Renal cortical epithelial cell (primary cell): Measurements from ENCODE around the gene FILIP1. TPM values are rescaled to one million over a fixed set of nuclear protein-coding genes. Genes with fewer than 3 reads are reported as not detected.

Experiments used
- DNase-seq: peaks from one replicate; pipeline ENCODE4 v3.0.0-alpha.2; 2011; ENCODE audit warnings: low read depth
- total RNA-seq: library from RNA; depleted of rRNA; stranded (reverse); fragments of >200 nt; gene quantifications from 2 replicates; pipeline ENCODE4 v1.2.3, GENCODE V29; 2014

FILIP1 gene
- total RNA-seq, 1 donor from 2014 or later: 1.5 TPM

DNA sequence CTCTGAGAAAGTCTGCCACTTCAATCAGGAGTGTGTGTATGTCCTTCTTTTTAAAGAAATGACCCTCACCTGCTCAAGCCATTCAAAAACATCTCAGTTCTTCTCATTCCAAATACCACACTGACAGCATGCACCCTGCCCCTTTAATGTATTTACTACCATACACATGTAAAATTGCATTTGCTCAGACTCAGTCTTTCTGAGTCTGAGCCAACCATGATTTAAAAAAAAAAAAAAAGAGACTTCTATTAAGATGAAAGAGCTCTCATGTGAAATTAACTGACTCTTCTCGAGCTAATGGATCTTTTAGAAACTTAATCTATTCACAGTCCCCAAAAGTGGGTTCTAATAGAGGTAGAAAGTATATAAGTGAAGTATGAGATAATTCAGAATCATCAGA lies 1.4 kb upstream of the FILIP1 start:
- DNase-seq: no peak

DNA sequence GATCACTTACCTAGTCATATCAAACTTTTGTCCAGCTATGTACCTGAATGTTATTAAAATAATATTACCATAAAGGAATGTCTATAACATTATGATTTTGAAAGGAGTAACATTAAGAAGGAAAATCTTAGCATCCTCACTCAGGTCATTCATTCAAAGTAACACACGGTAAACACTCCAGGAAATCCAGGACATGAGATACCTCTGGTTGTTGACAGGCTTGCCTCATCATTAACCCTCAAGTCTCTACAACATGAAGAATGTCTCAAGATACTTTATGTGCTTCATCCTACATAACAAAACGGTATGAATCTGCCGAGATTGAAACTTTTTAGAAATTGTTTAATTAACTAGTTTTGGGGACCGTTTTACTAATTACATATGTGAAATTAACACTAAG lies 690 bp upstream of the FILIP1 start:
- no peak for DNase-seq

DNA sequence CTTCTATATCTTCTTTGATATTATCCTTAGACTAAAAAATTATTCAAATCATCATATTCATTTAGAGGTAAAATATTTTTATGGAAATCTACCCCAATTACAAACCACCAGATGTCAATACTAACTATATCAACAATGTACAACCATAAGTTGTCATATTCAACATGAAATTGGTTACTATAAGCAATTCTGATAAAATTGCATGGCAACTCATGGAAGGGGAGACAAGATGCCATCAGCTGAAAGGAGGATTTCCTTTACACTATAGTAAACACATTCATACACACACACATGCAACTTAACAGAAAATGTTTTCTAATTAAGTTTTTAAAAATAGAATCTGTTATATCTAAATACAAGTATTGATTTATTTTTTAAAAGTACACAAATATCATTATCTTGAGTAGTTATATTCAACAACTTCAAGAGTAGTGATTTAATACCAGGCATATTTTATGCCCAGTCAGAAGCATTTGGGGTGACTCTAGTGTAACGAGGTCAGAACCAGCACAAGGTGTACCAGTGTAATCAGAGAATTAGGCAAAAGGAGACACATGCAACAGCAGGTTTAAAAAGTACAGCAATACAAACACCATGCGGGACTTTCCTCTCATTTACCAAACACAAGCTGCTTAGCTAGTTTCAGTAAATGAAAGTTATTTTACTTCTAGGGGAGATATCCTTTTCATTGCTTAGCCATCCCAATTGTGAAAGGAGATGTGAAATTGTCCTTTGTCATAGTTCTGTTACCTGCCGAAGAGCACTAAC lies 1.0 kb downstream of the FILIP1 start:
- no peak for DNase-seq

DNA sequence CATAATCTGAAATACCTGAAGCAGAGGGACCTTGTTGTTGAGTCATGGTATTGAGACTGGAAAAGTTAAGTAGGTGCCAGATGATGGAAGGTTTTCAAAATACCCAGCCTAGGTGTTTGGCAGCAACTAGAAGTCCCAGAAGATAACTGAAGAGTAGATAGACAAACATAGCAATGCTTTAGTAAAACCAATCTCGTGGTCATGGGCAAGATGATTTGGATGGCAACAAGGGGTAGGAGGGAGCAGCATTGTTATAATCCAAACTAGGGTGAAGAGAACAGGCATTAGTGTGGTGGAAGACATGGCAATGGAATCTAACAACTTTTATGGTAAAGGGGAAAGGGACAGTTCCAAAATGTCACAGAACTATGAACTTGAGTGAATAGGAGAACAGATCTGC lies 2.3 kb downstream of the FILIP1 start:
- DNase-seq: no peak

DNA sequence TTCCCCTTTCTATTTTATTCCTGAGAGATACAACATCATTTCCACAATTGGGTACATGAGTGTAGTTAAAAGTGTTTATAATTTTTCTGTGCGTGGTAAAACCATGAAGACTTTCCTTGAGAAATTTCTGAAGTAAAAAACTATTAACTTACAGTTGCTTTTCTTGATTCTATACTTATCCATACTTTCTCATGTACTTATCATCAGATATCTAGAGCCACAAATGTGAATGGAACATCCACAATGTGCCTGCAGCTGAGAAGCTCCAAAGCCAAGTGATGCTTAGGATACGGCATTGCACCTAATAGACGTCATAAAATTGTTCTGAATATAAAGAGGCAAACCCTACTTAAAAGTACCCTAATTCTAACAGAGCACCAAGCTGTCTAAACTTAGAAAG lies 2.9 kb downstream of the FILIP1 start:
- DNase-seq: no peak

DNA sequence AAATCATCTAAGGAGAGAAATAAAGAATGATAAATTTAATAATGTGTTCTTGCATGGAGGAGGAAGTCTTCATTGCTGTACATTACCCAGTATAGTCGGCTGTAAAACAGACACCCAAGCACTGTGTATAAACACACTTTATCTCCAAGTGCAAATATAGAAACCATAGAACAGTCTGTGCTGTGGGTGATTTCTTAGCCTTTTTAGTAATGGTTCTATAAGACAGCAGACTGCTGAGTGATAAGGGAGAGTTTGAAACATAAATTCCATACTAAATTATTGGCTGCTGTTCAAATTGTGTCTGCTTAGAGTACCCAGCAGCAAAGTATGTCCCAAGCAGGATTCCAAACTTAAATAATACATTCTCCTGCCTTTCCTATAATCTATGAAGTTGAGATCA lies 4.6 kb downstream of the FILIP1 start:
- DNase-seq: no peak

DNA sequence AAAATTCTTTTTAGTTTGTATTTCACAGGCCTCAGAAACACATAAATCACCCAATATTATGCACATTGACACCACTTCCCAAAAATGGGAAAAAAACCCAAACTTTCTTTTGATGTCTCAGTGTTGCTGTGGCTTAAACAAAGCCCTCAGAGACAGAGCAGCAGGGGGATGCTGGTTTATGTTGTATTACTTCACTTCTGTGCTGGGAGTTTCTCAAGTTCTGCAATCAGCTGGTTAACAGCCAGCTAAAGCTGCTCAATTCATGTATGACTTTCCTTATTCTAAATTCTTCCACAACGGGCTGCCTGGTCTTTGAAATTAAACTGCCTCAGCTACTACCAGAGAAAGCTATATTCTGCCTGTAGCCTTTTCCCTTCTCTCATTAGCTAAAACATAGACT lies 5.6 kb downstream of the FILIP1 start:
- peak; percentile 72 for DNase-seq

DNA sequence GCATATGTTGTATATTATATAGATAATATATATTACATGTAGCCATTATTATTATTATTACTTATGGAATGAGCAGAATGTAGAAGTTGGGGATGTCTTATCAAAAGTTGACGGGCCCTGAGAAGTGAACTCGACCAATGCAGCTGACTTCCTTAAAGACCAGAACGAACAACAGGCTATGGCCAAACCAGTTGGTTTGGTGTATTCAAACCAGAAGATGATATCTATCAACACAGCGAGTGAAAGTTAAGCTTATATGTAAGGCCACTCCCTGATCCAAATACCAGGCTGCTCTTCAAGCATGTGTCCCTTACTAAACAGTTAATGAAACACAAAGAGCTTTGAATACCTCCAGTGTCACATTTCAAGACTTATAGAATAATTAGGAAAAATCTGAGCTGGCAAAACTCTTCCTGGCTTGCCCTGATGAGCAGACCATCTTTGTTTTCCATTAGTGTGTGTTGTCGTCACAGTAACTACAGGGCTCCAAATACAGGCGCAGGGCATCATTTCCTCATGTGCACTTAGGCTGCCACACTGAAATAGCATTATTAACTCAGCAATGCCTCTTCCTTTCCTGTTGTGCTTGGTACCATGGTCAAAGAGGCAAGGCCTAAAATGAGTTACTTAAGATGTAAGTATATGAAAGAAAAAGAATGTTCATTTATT lies 6.6 kb downstream of the FILIP1 start:
- peak; percentile 34 for DNase-seq

DNA sequence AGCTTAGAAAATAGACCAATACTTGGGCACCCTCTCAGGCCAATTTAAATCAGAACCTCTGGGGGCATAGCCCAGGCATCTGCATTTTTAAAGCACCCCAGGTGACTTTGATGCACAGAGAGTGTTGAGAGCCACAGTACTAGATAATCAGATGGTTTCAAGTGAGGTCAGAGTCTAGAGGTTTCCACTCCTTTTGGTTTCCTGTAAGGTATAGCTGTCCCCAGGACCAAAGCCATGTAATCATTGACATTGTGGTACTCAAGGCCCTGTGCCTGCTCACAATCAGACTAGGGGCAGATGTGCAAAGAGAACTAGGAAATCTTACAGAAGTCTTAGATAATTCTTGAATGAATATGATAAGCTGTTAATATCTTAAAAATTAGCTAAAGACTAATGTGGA lies 9.1 kb downstream of the FILIP1 start:
- DNase-seq: no peak

DNA sequence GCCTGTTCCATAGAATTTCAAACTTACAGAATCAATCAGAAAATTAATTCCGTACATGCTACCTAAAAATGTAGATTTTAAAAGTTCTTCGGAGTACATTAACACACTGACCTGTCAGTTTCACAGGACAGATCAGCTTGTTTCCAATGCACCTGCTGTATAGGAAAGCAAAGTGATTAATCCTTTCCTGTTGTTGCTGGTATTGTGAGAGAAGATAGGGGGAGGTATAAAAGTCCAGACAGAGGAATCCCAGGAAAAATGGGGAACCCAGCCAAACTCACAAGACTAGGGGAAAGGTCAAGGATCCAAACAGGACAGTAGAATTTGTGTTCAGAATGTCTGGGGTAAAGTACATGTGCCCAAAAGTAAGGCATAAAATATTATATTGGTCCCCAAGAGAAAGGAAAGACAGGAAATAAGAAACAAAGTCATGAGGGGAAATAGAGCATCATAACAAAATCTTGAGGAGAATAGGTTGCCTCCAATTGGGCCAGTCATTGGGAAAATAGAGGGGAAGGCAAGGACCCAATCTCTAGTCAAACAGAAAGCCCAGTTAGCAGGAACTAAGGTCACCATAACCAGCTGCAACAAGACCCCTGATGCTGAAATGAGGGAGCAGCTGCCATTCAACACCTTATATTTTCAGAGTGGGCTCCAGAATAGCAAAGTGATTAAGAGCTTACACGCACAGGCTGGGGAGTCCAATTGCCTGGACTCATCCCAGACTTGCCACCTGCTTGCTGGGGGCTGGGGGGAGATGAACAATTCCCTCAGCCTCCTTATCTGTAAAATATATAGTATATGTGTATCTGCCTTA lies 10.3 kb downstream of the FILIP1 start:
- no peak for DNase-seq

DNA sequence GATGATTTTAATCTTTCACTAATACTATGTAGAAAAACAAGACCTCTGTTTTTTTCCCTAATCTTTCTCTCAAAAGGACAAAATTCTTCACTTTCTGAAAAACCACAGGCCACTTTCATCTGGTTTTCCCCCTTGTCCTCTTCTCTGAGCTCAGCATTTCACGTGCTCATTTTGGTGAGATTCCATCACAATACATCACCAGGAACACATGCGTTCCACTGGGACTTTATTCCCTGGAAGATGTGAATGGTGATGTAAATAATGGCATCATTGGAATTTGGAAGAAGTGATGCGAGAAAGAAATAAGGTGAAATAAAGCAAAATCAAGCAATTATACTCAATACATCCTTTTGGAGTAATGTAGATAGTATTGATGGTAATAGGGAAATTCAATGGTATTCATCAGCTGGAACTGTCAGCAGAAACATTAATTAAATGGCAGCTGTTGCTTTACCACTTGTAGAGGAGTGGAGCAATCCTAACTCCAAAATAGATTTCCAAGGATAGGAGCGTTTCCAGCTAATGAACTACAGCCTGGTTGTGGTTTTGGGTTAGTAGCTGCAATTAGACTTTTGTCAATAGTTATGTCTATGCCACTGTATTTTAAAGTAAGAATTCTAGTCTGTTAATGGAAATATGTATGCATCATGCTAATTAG lies 11.5 kb downstream of the FILIP1 start:
- no peak for DNase-seq

DNA sequence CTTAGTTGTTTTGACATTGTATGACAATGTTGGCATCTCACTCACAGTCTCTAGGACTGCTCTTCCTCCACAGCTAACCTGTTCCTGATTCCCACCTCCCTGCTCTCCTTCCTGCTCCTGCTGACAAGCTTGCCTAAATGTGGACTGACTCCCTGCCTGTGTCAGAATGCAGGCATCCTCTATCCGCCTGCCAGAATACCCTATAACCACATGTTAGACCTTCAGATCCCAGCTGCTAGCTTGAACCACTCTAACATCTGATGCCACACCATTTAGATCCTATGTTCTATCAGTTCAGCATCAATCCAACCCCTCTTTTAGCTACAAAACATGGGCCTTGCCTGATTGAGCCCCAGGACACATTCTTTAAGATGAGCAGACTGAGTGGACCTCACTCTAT lies 12.2 kb downstream of the FILIP1 start:
- no peak for DNase-seq

DNA sequence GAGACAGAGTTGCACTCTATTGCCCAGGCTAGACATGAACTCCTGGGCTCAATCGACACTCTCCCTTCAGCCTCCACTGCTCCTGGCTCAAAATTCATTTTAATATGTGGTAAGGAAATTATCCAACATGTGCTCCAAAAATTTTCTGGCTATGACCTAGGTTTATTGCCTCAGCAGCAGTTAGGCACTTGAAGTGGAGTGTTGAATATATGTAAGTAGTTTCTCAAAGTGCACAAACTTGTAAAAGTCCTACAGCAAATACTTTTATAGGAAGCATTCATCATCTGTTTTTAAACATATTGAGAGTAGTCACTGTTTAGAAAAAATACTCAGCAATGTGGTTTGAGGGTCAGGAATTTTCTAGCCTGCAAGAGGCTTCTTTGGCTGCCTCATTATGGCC lies 13.2 kb downstream of the FILIP1 start:
- no peak for DNase-seq

DNA sequence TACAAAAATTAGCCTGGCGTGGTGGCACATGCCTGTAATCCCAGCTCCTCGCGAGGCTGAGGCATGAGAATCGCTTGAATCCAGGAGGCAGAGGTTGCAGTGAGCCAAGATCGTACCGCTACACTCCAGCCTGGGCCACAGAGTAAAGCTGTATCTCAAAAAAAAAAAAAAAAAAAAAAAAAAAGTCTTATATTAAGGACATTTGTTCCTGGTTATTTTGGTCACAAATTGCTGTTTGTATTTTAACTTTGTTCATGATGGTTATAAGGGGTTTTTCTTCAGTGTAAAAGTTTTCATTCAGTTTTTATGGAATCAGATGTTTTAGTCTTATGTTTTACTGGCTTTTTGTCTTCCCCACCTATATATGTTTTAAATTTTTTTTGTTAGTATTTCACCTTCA lies 13.9 kb downstream of the FILIP1 start:
- DNase-seq: no peak

DNA sequence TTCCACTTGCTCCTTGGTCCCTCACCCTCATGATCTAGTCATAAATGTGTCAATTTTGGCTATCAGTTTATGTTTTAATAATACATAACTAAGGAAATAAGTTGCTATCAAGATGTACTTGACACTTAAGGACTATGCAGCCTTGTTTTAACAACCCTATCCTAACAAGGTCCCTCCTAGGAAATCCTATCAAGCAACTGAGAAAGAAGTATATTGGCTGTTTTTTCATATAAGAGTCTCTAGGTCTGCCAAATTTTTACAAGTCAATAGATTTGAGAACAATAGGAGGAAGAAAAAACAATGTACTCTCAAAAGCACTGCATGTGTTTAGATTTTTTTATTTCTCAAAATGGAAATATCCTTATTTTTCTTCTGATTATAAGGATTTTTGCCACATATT lies 14.7 kb downstream of the FILIP1 start:
- no peak for DNase-seq

DNA sequence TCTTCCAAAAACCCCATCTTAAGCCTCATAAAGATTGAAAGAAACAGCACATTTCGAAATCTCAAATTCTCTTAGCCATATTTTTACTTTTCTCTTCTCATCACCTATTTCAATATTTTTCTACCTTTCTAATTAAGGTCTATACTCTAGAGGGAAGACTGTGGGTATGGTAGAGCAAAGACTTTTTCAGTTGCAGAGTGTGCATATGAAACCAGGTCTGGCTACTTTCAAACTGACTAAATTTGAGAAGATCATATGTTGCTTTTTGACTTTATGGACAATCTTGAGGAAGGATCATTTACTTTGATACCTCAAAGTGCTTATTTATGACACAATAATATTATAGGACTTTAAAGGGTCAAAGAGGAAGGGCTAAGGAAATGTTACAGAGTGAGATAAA lies 20.7 kb downstream of the FILIP1 start:
- no peak for DNase-seq

DNA sequence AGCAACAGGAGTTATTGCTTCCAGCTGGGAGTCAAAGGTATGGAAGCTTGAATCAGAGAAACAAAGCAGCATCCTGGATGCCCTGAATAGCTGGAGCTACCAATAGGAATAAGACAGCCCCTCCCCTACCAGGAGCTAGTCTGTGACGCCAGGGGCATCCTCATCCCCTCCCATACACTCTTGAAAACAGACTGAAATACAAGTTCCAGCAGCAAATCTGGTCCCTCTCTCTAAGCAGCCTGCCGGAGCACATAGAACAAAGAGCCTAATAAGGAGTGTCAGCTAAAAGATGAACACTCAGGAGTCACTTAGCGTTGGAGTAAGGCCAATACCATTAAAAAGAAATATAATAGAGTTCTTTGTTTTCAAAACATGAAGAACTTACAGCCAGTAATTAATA lies 25.6 kb downstream of the FILIP1 start:
- DNase-seq: no peak

DNA sequence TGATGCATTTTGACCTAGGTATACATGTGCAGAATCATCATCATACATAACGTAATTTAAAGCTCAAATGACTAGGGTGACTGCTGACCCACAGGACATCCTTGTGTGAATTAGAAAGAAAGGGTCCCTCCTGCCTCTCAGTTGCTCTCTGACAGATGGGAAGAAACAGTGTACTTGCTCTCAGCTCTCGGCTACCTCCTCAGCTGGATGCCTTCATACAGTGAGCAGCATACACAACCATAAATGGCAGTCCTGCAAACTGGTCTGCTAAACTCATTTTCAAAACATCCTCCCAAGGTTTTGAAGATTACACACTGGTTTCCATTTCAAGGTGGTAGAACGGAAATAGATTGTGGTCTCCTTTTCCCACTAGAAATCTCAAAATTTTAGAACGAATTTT lies 26.3 kb downstream of the FILIP1 start:
- no peak for DNase-seq

DNA sequence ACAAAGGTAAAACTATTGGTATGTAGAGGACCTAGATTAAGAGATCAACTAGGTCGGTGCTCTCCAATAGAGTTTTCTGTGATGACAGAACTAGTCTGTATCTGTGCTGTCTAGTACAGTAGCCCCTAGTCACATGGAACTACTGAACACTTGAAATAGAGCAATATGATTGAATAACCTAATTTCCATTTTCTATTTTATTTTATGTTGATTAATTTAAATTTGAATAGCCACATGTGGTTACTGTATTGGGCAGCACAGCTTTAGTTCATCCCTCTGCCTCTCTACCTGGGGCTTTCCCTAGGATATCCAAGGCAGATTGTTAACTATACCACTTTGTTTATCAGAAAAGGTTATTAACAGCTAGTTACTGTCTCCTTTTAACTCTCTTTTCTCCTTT lies 27.0 kb downstream of the FILIP1 start:
- no peak for DNase-seq

DNA sequence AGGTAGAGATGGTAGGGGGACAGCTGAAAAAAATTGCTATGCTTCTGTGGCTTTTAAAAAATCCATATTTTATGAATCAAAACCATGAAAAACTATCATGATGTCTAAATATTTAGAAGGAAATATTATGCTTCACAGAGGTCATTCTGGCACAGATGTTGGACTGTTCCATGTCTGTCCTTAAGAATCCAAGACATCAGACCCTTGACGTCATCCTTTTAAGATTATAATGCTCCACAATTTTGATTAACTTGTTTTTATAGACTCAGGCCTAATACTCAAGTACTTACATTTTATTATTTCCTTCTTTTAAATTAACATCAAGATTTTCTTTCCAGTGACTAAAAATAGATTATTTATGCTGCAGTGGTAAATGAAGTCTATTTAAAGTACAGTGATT lies 29.7 kb downstream of the FILIP1 start:
- no peak for DNase-seq

DNA sequence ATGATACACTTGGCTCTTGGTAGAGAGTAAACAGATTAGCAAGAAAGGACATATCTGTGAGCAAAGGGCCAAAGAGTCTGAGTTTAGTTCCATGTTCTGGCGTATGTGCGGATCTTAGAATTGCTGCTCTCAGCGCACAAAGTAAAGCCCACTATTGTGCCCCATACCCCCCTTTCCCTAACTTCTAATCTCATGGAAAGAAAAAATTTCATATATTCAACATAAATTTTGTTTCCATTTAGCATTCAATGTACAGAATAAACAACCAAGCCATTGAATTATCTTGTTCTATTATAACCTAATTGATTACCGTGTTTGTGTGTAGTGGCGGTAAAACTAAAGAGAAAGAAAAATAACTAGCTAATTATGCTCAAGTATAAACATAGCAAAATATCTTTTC lies 30.5 kb downstream of the FILIP1 start:
- DNase-seq: no peak

DNA sequence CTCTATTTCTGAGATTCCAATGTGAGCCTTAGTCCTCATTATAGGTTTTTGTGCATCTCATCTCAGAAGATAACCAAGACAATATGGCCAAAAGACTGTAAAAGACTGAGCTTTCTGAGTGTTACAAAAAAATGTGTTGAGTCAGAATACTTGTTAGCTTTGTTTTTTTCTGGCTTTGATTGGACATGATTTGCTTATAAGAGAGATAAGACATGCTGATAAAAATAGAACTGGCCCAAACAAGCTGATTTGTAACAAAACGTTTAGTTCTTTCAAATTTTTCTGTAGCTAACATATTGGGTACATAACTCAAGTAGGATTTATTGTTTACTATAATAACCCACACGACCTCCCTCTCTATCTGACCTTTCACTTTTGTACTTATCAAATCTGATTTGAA lies 32.9 kb downstream of the FILIP1 start:
- DNase-seq: peak; percentile 3
